GM19468 (cell line): ENCODE measurements around the gene TANGO2.

ENCODE experiments used
- ATAC-seq: cut with Tn5 transposase; IDR thresholded peaks from one replicate; pipeline ENCODE4 v1.9.1; 2021; ENCODE audit warnings: mild to moderate bottlenecking, moderate library complexity, moderate number of reproducible peaks; ENCODE audit not compliant: unreplicated experiment; ENCODE audit errors: extremely low read depth

The TANGO2 gene

GRCh38 chr22:20037419-20037818, 16.5 kb downstream of the TANGO2 start:
- no peak for ATAC-seq

- ATAC-seq = no peak
Measured at GRCh38 chr22:20038574-20038973, 17.7 kb downstream of the TANGO2 start.

- ATAC-seq = no peak
Measured at GRCh38 chr22:20039683-20040325, 18.9 kb downstream of the TANGO2 start.

- ATAC-seq = no peak
Measured at GRCh38 chr22:20040327-20041200, 19.7 kb downstream of the TANGO2 start.

GRCh38 chr22:20043057-20043996, 22.4 kb downstream of the TANGO2 start:
- no peak for ATAC-seq

GRCh38 chr22:20043997-20044342, 23.1 kb downstream of the TANGO2 start:
- ATAC-seq = no peak

GRCh38 chr22:20044495-20045151, 23.7 kb downstream of the TANGO2 start:
- ATAC-seq = no peak

GRCh38 chr22:20046730-20047129, 25.8 kb downstream of the TANGO2 start:
- no peak for ATAC-seq

- ATAC-seq = no peak
Measured at GRCh38 chr22:20051927-20052308, 31.0 kb downstream of the TANGO2 start.

GRCh38 chr22:20052309-20053259, 31.7 kb downstream of the TANGO2 start:
- ATAC-seq = no peak

GRCh38 chr22:20053407-20054033, 32.6 kb downstream of the TANGO2 start:
- no peak for ATAC-seq

GRCh38 chr22:20054034-20054427, 33.1 kb downstream of the TANGO2 start:
- no peak for ATAC-seq

- no peak for ATAC-seq
Measured at GRCh38 chr22:20054485-20054884, 33.6 kb downstream of the TANGO2 start.

- ATAC-seq = no peak
Measured at GRCh38 chr22:20055144-20055543, 34.2 kb downstream of the TANGO2 start.

- ATAC-seq = no peak
Measured at GRCh38 chr22:20055654-20056053, 34.7 kb downstream of the TANGO2 start.

GRCh38 chr22:20056161-20056560, 35.3 kb downstream of the TANGO2 start:
- no peak for ATAC-seq

GRCh38 chr22:20056696-20057386, 35.9 kb downstream of the TANGO2 start:
- no peak for ATAC-seq
